Neural cell (in vitro differentiated cells): Measurements from ENCODE around the gene TGFA.

ENCODE experiments used
- EZH2 ChIP-seq: fragments of 200-600, 300-800 bp; shearing (Covaris generic), sonication (generic); IDR thresholded peaks from 2 replicates; pipeline ENCODE4 v1.6.1; 2014; ENCODE audit warnings: antibody characterized with exemption, low read length, borderline replicate concordance, mild to moderate bottlenecking; ENCODE audit not compliant: insufficient read depth, poor library complexity, severe bottlenecking
- TAF1 ChIP-seq: IDR thresholded peaks from 2 replicates; pipeline ENCODE4 v1.6.1; 2012; ENCODE audit warnings: low read depth
- TF ChIP-seq, protein P1 (sequence below): fragments of 450-650 bp; IDR thresholded peaks from 2 replicates; pipeline ENCODE4 v1.5.1; 2014; ENCODE audit warnings: antibody characterized with exemption, mild to moderate bottlenecking, moderate library complexity; ENCODE audit not compliant: poor library complexity, severe bottlenecking

DNA sequence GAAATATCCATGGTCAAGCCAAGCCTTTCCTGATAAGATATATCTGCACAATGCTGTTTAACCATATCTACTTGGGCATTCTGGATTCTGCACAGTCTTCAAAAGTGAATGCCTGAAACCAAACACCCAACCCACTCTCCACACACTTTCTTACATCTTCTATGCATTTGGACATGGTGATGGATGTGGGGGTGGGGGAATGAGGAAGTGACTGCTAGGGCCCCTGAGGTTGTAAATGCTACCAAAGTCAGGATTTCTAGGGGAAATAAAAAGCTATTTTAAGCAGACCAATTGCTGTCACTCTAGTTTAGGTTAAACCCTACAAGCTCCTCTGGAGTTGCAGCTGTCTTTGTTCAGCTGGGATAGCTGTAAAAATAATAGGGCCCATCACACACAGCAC is 26.7 kb upstream of the TGFA start:
- TF ChIP-seq EZH2 (no peak), TAF1 (no peak)
- TF ChIP-seq, protein P1, sequence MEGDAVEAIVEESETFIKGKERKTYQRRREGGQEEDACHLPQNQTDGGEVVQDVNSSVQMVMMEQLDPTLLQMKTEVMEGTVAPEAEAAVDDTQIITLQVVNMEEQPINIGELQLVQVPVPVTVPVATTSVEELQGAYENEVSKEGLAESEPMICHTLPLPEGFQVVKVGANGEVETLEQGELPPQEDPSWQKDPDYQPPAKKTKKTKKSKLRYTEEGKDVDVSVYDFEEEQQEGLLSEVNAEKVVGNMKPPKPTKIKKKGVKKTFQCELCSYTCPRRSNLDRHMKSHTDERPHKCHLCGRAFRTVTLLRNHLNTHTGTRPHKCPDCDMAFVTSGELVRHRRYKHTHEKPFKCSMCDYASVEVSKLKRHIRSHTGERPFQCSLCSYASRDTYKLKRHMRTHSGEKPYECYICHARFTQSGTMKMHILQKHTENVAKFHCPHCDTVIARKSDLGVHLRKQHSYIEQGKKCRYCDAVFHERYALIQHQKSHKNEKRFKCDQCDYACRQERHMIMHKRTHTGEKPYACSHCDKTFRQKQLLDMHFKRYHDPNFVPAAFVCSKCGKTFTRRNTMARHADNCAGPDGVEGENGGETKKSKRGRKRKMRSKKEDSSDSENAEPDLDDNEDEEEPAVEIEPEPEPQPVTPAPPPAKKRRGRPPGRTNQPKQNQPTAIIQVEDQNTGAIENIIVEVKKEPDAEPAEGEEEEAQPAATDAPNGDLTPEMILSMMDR: no peak
